HG02623 (cell line): ENCODE measurements around the gene PLA2G1B.

ENCODE experiments used
- ATAC-seq: cut with Tn5 transposase; IDR thresholded peaks from one replicate; pipeline ENCODE4 v1.9.1; 2021; ENCODE audit warnings: moderate library complexity; ENCODE audit not compliant: unreplicated experiment

PLA2G1B gene

GRCh38 chr12:120327593-120327992 lies at the start of gene PLA2G1B:
Gene PLA2G1B (minus strand): TSS chr12:120327779. CDS start chr12:120327753, 26 bp downstream.
- no peak for ATAC-seq

GRCh38 chr12:120376934-120377572 lies 49.5 kb upstream of the PLA2G1B start:
- ATAC-seq, result no peak

- no peak for ATAC-seq
Measured at GRCh38 chr12:120376416-120376815, 48.8 kb upstream of the PLA2G1B start.

GRCh38 chr12:120376009-120376408 lies 48.4 kb upstream of the PLA2G1B start:
- ATAC-seq, result no peak

GRCh38 chr12:120373683-120374082 lies 46.1 kb upstream of the PLA2G1B start:
- no peak for ATAC-seq

DNA sequence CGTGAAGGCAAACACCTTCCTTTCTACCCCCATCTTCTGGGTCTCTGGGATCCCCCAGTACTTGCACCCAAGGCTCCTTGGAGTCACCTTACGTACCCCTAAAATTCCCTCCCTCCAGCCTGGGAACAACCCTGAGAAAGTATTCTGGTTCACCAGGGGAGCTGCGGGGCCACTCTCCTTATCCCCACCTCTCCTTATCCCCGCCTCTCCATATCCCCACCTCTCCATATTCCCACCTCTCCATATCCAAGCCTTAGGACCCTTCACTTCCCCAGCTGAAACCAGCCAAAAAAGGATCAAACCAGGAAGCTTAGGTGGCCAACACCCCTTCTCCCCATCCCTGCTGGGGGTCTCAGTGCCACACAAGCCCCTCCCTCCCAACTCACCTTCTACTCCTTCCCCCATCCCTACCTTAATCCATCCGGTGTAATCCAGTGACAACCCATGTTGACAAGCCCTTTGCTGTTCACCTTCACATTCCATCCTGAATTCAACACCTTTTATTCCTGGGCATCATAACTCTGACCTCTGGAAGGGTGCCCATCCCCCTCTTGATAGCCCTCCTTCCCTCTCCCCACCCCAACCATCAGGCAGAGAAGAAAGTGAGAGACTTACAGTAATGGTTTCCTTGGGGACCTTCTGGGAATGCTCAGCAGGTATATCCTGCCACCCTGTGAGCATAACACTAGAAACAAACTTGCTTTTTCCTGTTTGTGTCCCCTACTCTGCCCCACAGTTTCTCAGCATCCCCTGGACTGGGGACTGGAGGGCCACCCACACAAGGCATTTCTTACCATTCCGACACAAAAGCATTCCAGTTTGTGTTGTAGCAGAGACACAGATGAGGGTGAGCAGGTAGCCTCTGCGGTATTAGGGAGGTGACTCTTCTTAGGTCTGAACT lies 43.0 kb upstream of the PLA2G1B start:
- ATAC-seq, result no peak

DNA sequence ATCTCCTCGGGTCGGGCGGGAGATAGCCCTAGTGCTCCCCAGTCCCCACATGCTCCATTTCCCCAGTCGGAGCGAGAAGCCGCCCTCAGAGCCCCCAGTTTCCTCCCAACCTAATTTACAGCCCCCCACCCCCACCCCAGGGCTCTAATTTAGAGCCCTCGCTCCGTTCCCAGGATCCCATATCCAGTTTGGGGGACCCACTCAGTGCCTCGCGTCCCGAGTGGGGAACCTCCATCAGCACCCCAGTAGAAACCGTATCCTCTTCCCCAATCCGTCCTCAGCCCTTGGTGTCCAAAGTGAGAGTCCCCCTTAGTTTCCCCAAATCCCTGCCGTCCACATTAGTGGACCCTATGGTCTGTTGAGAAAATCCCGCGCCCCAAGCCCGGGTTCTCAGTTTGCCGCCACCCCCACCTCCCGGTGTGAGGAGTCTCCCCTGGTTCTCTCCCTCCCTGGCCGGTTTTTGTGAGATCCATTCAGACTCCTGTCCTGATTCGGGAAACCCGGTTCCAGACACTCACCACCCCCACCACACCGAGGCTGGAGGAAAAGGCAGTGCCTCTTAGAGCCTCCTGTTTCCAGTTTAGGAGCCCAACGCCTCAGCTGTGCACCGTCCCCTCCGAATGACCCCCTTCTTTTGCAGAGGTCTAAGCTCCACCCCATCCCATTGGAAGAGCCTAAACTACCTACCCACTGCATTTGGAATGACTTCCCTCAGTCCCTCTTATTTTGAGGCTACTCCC lies 42.2 kb upstream of the PLA2G1B start:
- ATAC-seq, result no peak

GRCh38 chr12:120368789-120369602 lies 41.4 kb upstream of the PLA2G1B start, which contains the start of gene MSI1:
Gene MSI1 (minus strand): TSS chr12:120369164. CDS start chr12:120369091, 73 bp downstream.
- ATAC-seq, result no peak

GRCh38 chr12:120367924-120368788 lies 40.6 kb upstream of the PLA2G1B start:
- no peak for ATAC-seq

DNA sequence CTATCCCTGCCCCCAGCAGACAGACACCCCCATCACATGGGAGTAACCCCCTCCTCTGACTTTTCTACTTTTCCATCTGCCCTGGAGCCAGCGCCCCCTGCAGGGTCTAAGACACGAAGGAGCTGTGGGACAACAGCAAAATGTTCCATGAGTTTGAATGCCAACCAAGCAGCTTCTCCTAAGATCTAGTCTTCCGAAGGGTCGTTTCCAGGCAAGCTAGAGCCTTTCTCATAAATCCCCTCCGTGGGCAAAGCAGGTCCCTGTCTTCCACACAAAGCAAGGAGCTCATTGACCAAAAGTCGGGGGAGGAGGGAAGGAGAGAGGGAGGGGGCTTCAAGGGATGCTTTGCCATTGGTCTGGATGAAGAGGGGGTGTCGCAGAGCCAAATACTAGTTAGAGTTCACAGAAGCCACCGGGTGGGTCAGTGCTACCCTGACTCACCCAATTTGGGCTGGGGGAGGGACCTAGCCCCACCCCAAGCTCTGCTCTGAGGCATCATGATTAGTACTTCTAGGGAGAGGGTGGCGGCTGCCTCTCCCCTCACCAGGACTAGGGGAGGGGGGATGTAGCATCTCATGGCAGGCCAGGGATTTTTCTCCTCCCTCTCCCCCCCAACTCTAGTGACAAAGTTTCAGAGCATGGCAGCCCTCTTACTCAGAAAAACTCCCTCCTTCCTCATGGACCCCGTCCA lies 39.8 kb upstream of the PLA2G1B start:
- no peak for ATAC-seq

DNA sequence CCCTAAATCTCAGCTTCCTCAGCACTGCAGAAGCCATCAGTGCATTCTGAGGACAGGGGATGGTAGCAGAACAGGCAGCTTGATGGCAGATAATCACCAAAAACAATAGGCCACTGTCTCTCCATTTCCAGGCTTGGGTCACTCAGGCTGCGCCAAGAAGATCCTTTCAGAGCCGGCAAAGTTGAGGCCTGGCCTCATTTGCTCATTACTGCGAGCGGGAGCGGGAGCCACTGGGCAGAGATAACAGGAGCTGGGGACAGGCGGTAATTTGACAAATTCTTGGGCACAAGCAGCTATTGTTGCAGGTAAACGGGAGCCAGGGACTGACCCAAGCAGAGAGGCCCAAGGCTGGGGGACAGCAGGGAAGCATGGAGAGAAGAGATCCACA lies 39.3 kb upstream of the PLA2G1B start:
- ATAC-seq, result no peak

- ATAC-seq, result no peak
Measured at GRCh38 chr12:120366341-120366705, 38.7 kb upstream of the PLA2G1B start.

DNA sequence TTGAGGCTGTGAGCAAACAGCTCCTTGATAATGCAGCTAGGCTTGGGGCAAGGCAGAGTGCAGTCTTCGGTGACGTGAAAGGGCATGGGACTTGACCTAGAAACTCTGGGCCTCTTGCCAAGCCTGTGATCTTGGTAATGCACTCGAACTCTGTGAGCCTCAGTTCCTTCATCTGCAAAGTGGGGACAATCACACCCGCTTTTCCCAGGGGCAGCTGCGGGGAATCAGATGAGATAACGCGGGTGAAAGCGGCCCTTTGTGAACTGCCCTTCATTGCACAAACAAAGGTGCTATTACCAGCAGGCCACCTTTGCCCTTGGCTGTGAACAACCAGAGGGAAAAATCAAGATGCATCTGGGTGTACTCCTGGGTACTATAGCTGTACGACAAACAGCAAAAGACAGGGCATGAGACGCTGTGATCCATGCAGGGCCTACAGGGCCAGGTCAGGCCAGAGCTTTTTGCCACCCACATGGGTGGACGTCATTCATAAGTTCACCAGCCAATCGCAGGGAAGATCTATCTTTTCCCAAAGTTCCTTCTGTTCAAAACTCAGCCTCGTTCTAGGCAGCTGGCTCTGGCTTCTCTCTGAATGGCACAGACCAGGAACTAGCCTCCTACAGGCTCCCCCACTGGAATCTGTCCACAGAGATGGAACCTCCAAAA lies 38.2 kb upstream of the PLA2G1B start:
- ATAC-seq, result no peak

DNA sequence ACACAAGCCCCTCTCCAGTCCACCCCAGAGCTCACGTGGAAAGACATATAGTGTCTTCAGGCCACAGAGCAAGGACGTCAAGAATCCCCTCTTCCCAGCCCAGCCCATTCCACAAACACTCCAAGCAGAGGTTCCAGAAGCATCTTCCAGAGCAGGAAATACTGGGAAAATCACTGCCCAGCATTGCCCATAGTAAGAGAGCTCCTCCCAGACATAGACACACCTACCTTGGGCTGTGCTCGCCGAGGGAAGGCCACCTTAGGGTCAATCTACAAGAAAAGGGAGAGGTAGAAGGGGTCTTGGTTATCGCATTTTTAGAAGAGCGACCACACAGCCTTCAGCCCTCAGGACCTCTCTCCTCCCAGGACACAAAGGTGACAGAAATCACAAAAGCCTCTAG lies 36.9 kb upstream of the PLA2G1B start:
- no peak for ATAC-seq

- ATAC-seq, result no peak
Measured at GRCh38 chr12:120363274-120363855, 35.8 kb upstream of the PLA2G1B start.

- ATAC-seq, result no peak
Measured at GRCh38 chr12:120362516-120363273, 35.1 kb upstream of the PLA2G1B start.

- ATAC-seq, result no peak
Measured at GRCh38 chr12:120361506-120362208, 34.1 kb upstream of the PLA2G1B start.
